Measurements from ENCODE around the gene SMLR1.

- no peak for TF ChIP-seq FOXM1 (IDR thresholded peaks at IDR 0.05; ENCODE audit: borderline replicate concordance)
- TF ChIP-seq FOXA1 (IDR thresholded peaks at IDR 0.05), result no peak
- no peak for TF ChIP-seq SUZ12 (IDR thresholded peaks at IDR 0.05)
- TF ChIP-seq L3MBTL2 (conservative IDR thresholded peaks at IDR 0.05), result no peak
- TF ChIP-seq LEF1 (IDR thresholded peaks at IDR 0.05; ENCODE audit: borderline replicate concordance), result no peak
- TF ChIP-seq HDGF (IDR thresholded peaks at IDR 0.05; ENCODE audit: borderline replicate concordance), result no peak
- TF ChIP-seq BHLHE40 (IDR thresholded peaks at IDR 0.05; ENCODE audit: borderline replicate concordance), result no peak
- no peak for TF ChIP-seq ARNT (IDR thresholded peaks at IDR 0.05)
- no peak for TF ChIP-seq FOXK2 (IDR thresholded peaks at IDR 0.05)
- no peak for TF ChIP-seq PKNOX1 (IDR thresholded peaks at IDR 0.05)
Observed at GRCh38 chr6:130851026-130851425, 23.8 kb downstream of the SMLR1 start.

Measured in HEK293T (cell line).